Neural cell (in vitro differentiated cells): ENCODE measurements around the gene ZNF311. TPM values are rescaled to one million over a fixed set of nuclear protein-coding genes. Genes with fewer than 3 reads are reported as not detected.

Source experiments
- H2AFZ ChIP-seq: fragments of 200-600, 300-800 bp; sonication (generic), shearing (Covaris generic); 2 replicates; pipeline ENCODE4 v1.6.0; 2014; ENCODE audit warnings: low read depth, mild to moderate bottlenecking, antibody characterized with exemption, low read length, moderate library complexity
- H3F3A ChIP-seq: fragments of 200-600 bp; shearing (Covaris generic); 2 replicates; pipeline ENCODE4 v1.6.1; 2016; ENCODE audit warnings: mild to moderate bottlenecking, moderate library complexity, mixed read lengths, antibody characterized with exemption, low read length; ENCODE audit not compliant: insufficient read depth, poor library complexity, severe bottlenecking
- H3K27ac ChIP-seq: fragments of 200-600, 300-800 bp; sonication (generic), shearing (Covaris generic); 2 replicates; pipeline ENCODE4 v1.5.1; 2014; ENCODE audit warnings: mild to moderate bottlenecking, low read length, moderate library complexity
- H3K27me3 ChIP-seq: fragments of 300-800, 200-600 bp; sonication (generic), shearing (Covaris generic); 2 replicates; pipeline ENCODE4 v1.6.0; 2014; ENCODE audit warnings: mild to moderate bottlenecking, low read depth, low read length, moderate library complexity; ENCODE audit not compliant: insufficient read depth
- H3K36me3 ChIP-seq: fragments of 300-800, 200-600 bp; sonication (generic), shearing (Covaris generic); 2 replicates; pipeline ENCODE4 v1.5.1; 2014; ENCODE audit warnings: mild to moderate bottlenecking, antibody characterized with exemption, low read length, moderate library complexity; ENCODE audit not compliant: insufficient read depth
- H3K4me2 ChIP-seq: fragments of 300-800, 200-600 bp; sonication (generic), shearing (Covaris generic); 2 replicates; pipeline ENCODE4 v1.6.0; 2014; ENCODE audit warnings: mild to moderate bottlenecking, low read length
- H3K4me3 ChIP-seq: fragments of 300-800, 200-600 bp; sonication (generic), shearing (Covaris generic); 2 replicates; pipeline ENCODE4 v1.5.1; 2014; ENCODE audit warnings: mild to moderate bottlenecking, low read length, moderate library complexity
- H3K79me2 ChIP-seq: fragments of 200-600 bp; shearing (Covaris generic); replicated peaks from 2 replicates; pipeline ENCODE4 v1.6.0; 2014; ENCODE audit warnings: mild to moderate bottlenecking, low read length, moderate library complexity; ENCODE audit not compliant: insufficient read depth
- H3K9ac ChIP-seq: fragments of 300-800, 200-600 bp; sonication (generic), shearing (Covaris generic); 2 replicates; pipeline ENCODE4 v1.6.1; 2016; ENCODE audit warnings: mild to moderate bottlenecking, low read length, mixed read lengths
- H3K9me2 ChIP-seq: fragments of 200-600 bp; shearing (Covaris generic); 2 replicates; pipeline ENCODE4 v1.6.1; 2016; ENCODE audit warnings: mild to moderate bottlenecking, low read length, mixed read lengths; ENCODE audit not compliant: insufficient read depth
- H3K9me3 ChIP-seq: fragments of 200-600, 300-800 bp; sonication (generic), shearing (Covaris generic); 2 replicates; pipeline ENCODE4 v1.6.1; 2016; ENCODE audit warnings: mild to moderate bottlenecking, mixed run types, low read length, moderate library complexity, mixed read lengths
- H4K20me1 ChIP-seq: fragments of 200-600 bp; shearing (Covaris generic); 2 replicates; pipeline ENCODE4 v1.6.1; 2016; ENCODE audit warnings: mild to moderate bottlenecking, mixed run types; ENCODE audit not compliant: insufficient read depth
- EP300 ChIP-seq: fragments of 450-650 bp; conservative IDR thresholded peaks from 2 replicates; pipeline ENCODE4 v1.6.1; 2014; ENCODE audit warnings: antibody characterized with exemption, mild to moderate bottlenecking, moderate library complexity; ENCODE audit not compliant: poor library complexity, severe bottlenecking
- EZH2 ChIP-seq: fragments of 200-600, 300-800 bp; shearing (Covaris generic), sonication (generic); IDR thresholded peaks from 2 replicates; pipeline ENCODE4 v1.6.1; 2014; ENCODE audit warnings: antibody characterized with exemption, low read length, borderline replicate concordance, mild to moderate bottlenecking; ENCODE audit not compliant: insufficient read depth, poor library complexity, severe bottlenecking
- MXI1 ChIP-seq: fragments of 450-650 bp; conservative IDR thresholded peaks from 2 replicates; pipeline ENCODE4 v1.6.1; 2014; ENCODE audit warnings: antibody characterized with exemption, mild to moderate bottlenecking; ENCODE audit not compliant: poor library complexity, severe bottlenecking
- POLR2AphosphoS5 ChIP-seq: IDR thresholded peaks from 2 replicates; pipeline ENCODE4 v1.6.1; 2012
- RAD21 ChIP-seq: fragments of 450-650 bp; conservative IDR thresholded peaks from 2 replicates; pipeline ENCODE4 v1.6.1; 2014; ENCODE audit warnings: antibody characterized with exemption, mild to moderate bottlenecking, moderate library complexity
- SMC3 ChIP-seq: fragments of 450-650 bp; conservative IDR thresholded peaks from 2 replicates; pipeline ENCODE4 v1.6.1; 2014; ENCODE audit warnings: antibody characterized with exemption, mild to moderate bottlenecking, moderate library complexity; ENCODE audit not compliant: poor library complexity
- TAF1 ChIP-seq: IDR thresholded peaks from 2 replicates; pipeline ENCODE4 v1.6.1; 2012; ENCODE audit warnings: low read depth
- polyA plus RNA-seq: library from polyadenylated mRNA; depleted of rRNA; stranded (reverse); fragments of >200 nt; gene quantifications from 2 replicates; pipeline ENCODE4 v1.2.3, GENCODE V29; 2014
- TF ChIP-seq, protein P1 (sequence below): fragments of 450-650 bp; IDR thresholded peaks from 2 replicates; pipeline ENCODE4 v1.5.1; 2014; ENCODE audit warnings: antibody characterized with exemption, mild to moderate bottlenecking, moderate library complexity; ENCODE audit not compliant: poor library complexity, severe bottlenecking
- TF ChIP-seq, protein P2 (sequence below): IDR thresholded peaks from 2 replicates; pipeline ENCODE4 v1.6.1; 2012; ENCODE audit warnings: borderline replicate concordance

ZNF311 gene
- polyA plus RNA-seq, 1 donor from 2014 or later = 4.6 TPM

DNA sequence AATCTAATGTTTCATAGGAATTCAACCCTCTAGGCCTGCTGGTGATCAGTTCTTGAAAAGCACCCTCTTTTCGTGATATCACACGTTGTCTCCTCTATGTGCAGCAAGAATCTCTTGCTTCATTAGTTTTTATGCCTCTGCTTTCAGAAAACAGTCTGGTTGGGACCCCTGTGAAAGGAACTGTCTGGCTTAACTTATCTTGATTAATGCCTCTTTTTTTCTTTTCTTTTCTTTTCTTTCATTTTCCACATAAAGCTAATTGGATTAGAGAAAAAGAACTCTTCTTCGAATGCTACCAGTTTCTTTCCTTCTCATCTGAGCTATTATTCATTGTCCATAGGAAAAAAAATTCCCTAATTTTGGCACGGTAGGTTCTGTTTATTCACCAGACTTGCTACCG lies 21.3 kb downstream of the ZNF311 start:
- Histone ChIP-seq H3K9me2 (no peaks in the 10 kb centered on the region), H3K36me3 (no peaks in the 10 kb centered on the region), H3K27me3 (peaks cover 9% of the 10 kb centered on the region), H3K9me3 (no peaks in the 10 kb centered on the region), H3F3A (no peaks in the 10 kb centered on the region), H3K27ac (no peak overlapping the region), H3K4me3 (no peak overlapping the region), H3K4me2 (no peak overlapping the region), H3K79me2 (no peaks in the 10 kb centered on the region), H3K9ac (no peak overlapping the region), H2AFZ (no peak overlapping the region), H4K20me1 (no peaks in the 10 kb centered on the region)
- TF ChIP-seq, protein P1, sequence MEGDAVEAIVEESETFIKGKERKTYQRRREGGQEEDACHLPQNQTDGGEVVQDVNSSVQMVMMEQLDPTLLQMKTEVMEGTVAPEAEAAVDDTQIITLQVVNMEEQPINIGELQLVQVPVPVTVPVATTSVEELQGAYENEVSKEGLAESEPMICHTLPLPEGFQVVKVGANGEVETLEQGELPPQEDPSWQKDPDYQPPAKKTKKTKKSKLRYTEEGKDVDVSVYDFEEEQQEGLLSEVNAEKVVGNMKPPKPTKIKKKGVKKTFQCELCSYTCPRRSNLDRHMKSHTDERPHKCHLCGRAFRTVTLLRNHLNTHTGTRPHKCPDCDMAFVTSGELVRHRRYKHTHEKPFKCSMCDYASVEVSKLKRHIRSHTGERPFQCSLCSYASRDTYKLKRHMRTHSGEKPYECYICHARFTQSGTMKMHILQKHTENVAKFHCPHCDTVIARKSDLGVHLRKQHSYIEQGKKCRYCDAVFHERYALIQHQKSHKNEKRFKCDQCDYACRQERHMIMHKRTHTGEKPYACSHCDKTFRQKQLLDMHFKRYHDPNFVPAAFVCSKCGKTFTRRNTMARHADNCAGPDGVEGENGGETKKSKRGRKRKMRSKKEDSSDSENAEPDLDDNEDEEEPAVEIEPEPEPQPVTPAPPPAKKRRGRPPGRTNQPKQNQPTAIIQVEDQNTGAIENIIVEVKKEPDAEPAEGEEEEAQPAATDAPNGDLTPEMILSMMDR = no peak
- TF ChIP-seq SMC3 = no peak
- TF ChIP-seq EP300 = no peak
- TF ChIP-seq, protein P2, sequence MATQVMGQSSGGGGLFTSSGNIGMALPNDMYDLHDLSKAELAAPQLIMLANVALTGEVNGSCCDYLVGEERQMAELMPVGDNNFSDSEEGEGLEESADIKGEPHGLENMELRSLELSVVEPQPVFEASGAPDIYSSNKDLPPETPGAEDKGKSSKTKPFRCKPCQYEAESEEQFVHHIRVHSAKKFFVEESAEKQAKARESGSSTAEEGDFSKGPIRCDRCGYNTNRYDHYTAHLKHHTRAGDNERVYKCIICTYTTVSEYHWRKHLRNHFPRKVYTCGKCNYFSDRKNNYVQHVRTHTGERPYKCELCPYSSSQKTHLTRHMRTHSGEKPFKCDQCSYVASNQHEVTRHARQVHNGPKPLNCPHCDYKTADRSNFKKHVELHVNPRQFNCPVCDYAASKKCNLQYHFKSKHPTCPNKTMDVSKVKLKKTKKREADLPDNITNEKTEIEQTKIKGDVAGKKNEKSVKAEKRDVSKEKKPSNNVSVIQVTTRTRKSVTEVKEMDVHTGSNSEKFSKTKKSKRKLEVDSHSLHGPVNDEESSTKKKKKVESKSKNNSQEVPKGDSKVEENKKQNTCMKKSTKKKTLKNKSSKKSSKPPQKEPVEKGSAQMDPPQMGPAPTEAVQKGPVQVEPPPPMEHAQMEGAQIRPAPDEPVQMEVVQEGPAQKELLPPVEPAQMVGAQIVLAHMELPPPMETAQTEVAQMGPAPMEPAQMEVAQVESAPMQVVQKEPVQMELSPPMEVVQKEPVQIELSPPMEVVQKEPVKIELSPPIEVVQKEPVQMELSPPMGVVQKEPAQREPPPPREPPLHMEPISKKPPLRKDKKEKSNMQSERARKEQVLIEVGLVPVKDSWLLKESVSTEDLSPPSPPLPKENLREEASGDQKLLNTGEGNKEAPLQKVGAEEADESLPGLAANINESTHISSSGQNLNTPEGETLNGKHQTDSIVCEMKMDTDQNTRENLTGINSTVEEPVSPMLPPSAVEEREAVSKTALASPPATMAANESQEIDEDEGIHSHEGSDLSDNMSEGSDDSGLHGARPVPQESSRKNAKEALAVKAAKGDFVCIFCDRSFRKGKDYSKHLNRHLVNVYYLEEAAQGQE = no peak
- no peak for TF ChIP-seq MXI1
- TF ChIP-seq TAF1 = no peak
- no peak for TF ChIP-seq EZH2
- TF ChIP-seq POLR2AphosphoS5 = no peak
- no peak for TF ChIP-seq RAD21

DNA sequence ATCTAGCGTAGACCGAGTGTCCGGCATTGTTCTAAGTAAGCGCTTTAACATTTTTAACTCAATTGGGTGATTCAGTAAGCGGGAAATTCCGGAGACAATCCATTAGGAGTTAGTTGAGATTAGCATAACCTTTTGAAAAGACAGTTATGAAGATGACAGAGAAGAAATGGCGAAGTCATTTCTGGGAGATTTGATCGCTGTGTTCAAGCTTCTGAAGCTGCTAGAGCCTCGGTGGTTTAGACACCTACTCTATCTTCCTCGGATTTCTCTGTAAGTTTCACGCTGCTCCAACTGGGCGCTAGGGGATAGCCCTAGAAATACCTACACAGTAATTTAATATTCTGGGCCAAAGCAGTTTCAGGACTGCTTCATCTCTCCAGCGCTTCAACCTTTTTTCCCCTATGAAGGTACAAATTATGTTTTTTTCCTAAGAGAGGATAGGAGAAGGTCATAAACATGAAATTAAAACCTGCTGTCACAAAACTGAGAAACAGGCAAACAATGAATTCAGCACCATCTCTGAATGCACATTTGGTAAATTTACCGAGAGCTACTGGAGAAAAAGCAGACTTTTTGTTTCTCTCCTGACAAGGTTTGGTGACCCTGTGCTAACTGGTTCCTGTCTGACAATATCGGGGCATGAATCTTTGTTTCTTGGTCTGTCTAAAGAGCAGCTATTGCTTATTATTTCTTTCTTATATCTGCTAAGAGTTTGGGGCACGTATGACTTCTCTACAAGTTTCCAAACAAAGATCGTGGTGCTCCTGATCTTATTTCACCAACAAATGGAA lies 22.4 kb downstream of the ZNF311 start:
- Histone ChIP-seq H3K9ac (peak overlapping the region; percentile 47), H4K20me1 (no peaks in the 10 kb centered on the region), H3K9me3 (no peaks in the 10 kb centered on the region), H3K27ac (peak overlapping the region; percentile 54), H3F3A (no peaks in the 10 kb centered on the region), H3K9me2 (no peaks in the 10 kb centered on the region), H3K4me3 (peak overlapping the region; percentile 69), H3K4me2 (peak overlapping the region; percentile 56), H3K79me2 (no peaks in the 10 kb centered on the region), H3K36me3 (no peaks in the 10 kb centered on the region), H2AFZ (peak overlapping the region; percentile 49), H3K27me3 (no peaks in the 10 kb centered on the region)
- TF ChIP-seq RAD21 (peak; percentile 17), POLR2AphosphoS5 (no peak), SMC3 (peak; percentile 18), EZH2 (no peak), TAF1 (no peak)
- TF ChIP-seq, protein P1 = no peak
- TF ChIP-seq, protein P2 = peak; percentile 31
